Cardiac atrium fibroblast (primary cell): Measurements from ENCODE around the gene ZMAT3. TPM values are rescaled to one million over a fixed set of nuclear protein-coding genes. Genes with fewer than 3 reads are reported as not detected.

ENCODE experiments used
- total RNA-seq: library from RNA; depleted of rRNA; stranded (reverse); fragments of >200 nt; gene quantifications from 2 replicates; pipeline ENCODE4 v1.2.3, GENCODE V29; 2015

ZMAT3 gene, protein sequence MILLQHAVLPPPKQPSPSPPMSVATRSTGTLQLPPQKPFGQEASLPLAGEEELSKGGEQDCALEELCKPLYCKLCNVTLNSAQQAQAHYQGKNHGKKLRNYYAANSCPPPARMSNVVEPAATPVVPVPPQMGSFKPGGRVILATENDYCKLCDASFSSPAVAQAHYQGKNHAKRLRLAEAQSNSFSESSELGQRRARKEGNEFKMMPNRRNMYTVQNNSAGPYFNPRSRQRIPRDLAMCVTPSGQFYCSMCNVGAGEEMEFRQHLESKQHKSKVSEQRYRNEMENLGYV
- total RNA-seq = 13.7 and 29.0 TPM in 2 replicates

DNA sequence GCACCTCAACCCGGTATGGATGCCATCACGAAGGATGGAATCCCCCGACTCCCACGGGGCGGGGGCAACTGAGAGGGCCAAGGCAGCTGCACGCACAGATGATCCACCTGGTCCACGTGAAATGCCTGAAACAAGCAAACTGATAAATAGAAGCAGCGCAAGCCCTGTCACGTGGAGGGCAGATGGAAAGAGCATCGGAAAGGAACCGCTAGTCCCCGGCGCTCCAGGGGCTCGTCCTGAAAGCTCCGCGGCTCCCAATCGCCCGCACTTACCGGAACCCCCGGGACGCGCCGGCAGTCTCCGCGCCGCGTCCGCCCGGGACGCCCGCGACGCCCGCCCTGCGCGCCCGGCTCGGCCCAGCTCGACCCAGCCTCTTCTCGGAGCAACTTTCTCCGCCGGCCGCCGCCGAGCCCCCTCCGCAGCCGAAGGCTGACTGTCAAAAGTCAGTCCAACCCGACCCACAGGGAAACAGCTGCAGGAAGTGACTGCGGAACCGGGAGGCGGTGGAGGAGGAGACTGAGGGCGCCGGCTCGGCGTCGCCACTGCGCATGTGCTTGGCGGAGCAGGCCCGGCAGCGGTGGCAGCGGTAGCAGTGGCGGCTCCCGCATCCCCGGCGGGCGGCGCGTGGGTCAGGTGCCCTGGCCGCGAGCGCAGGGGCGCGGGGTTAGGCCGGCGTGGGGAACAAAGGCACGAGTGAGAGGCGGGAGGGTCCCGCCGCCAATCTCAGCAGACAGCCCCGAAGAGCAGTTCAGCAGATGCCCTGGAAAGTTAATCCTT lies at the start of gene ZMAT3:
Gene ZMAT3 (minus strand): TSS at position 487 of the 777 bp plus-strand sequence. CDS start 4,057 bp downstream, outside the sequence.

Other genes starting within 250 kb of the ZMAT3 start
- gene PIK3CA, start 76.5 kb upstream of the ZMAT3 start, total RNA-seq = 15.0 and 23.5 TPM in 2 replicates
- gene KCNMB3, start 179.3 kb upstream of the ZMAT3 start, total RNA-seq = 0.16 and 0.90 TPM in 2 replicates